Coronary artery (tissue), 2 donors: Measurements from ENCODE around the gene AGBL5.

Experiments used
- DNase-seq: peaks from one replicate; pipeline ENCODE4 v3.0.0-alpha.2; 2017; ENCODE audit warnings: low spot score
- H3K27ac ChIP-seq, 2 donors: fragments of 200-600 bp; sonication (generic); one replicate each; pipeline ENCODE4 v1.5.1; 2016 to 2019
- H3K4me3 ChIP-seq: fragments of 200-600 bp; sonication (generic); 2 replicates; pipeline ENCODE4 v1.5.1; 2016; ENCODE audit warnings: mild to moderate bottlenecking, moderate library complexity
- TF ChIP-seq, protein P1 (sequence below): fragments of 200-600 bp; sonication (generic); IDR thresholded peaks from one replicate; pipeline ENCODE4 v1.5.1; 2019; ENCODE audit warnings: antibody characterized with exemption

Gene AGBL5

DNA sequence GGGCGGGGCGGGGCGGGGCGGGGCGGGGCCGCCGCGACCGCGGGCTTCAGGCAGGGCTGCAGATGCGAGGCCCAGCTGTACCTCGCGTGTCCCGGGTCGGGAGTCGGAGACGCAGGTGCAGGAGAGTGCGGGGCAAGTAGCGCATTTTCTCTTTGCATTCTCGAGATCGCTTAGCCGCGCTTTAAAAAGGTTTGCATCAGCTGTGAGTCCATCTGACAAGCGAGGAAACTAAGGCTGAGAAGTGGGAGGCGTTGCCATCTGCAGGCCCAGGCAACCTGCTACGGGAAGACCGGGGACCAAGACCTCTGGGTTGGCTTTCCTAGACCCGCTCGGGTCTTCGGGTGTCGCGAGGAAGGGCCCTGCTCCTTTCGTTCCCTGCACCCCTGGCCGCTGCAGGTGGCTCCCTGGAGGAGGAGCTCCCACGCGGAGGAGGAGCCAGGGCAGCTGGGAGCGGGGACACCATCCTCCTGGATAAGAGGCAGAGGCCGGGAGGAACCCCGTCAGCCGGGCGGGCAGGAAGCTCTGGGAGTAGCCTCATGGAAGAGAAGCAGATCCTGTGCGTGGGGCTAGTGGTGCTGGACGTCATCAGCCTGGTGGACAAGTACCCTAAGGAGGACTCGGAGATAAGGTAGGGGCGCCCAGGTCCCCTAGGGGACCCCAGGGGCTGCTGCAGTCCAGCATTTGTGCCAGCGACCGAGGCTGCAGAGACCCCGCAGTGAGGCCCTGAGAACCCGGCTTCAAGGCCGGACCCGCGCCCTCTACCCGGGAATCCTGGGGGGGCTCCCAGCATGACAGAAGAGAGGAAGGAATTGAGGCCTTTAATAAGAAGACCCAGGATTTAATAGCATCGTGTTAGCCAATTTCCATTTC lies 35.5 kb downstream of the AGBL5 start, which contains the start of gene KHK:
KHK (plus strand) TSS at position 49 of the 870 bp plus-strand sequence; CDS start at position 537, 488 bp downstream.
- peak within 1 kb of the TSS; percentile 79 for H3K4me3 ChIP-seq
- DNase-seq, result peak; percentile 83
- H3K27ac ChIP-seq, result peak within 1 kb of the TSS; percentile 58 to 93
- TF ChIP-seq, protein P1, sequence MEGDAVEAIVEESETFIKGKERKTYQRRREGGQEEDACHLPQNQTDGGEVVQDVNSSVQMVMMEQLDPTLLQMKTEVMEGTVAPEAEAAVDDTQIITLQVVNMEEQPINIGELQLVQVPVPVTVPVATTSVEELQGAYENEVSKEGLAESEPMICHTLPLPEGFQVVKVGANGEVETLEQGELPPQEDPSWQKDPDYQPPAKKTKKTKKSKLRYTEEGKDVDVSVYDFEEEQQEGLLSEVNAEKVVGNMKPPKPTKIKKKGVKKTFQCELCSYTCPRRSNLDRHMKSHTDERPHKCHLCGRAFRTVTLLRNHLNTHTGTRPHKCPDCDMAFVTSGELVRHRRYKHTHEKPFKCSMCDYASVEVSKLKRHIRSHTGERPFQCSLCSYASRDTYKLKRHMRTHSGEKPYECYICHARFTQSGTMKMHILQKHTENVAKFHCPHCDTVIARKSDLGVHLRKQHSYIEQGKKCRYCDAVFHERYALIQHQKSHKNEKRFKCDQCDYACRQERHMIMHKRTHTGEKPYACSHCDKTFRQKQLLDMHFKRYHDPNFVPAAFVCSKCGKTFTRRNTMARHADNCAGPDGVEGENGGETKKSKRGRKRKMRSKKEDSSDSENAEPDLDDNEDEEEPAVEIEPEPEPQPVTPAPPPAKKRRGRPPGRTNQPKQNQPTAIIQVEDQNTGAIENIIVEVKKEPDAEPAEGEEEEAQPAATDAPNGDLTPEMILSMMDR, result no peak

DNA sequence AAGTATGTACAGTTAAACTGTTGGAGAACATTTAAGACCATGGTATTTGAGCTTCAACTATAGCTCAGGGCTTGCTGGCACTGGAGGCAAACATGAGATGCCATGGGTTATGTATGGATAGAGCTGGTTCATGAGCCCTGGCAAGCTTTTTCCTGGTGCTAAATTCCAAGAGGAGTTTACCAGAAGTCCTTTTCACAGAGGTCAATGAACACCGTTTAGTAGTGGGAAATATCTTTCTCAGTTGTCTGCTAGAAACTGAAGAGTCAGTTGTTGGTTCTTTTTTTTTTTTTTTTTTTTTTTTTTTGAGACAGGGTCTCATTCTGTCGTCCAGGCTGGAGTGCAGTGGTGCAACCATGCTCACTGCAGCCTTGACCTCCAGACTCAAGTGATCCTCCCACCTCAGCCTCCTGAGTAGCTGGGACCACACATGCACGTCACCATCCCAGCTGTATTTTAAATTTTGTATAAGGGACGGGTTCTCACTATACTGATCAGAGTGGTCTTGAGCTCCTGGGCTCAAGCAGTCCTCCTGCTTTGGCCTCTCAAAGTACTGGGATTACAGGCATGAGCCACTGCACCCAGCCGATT lies 36.4 kb downstream of the AGBL5 start:
- no peak overlapping the region for H3K4me3 ChIP-seq
- no peak for DNase-seq
- TF ChIP-seq, protein P1, result no peak
- no peak overlapping the region for H3K27ac ChIP-seq

DNA sequence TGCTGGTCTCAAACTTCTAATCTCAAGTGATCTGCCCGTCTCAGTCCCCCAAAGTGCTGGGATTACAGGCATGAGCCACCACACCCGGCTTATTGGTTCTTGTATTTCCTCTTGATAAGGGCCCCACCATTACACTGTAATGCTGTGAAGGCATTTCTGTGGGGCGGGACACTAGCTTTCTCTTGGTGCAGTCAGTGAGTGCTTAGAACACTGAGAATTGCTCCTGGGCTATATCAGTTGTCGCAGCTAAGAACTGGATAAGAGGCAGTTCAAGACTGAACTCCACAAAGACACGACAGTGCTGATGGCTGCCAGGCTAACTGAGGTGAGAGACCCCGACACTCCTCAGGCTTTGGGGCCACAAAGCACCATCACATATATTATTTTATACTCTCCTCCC lies 37.2 kb downstream of the AGBL5 start:
- Histone ChIP-seq H3K4me3 (no peak overlapping the region), H3K27ac (no peak overlapping the region)
- TF ChIP-seq, protein P1, result no peak
- no peak for DNase-seq

DNA sequence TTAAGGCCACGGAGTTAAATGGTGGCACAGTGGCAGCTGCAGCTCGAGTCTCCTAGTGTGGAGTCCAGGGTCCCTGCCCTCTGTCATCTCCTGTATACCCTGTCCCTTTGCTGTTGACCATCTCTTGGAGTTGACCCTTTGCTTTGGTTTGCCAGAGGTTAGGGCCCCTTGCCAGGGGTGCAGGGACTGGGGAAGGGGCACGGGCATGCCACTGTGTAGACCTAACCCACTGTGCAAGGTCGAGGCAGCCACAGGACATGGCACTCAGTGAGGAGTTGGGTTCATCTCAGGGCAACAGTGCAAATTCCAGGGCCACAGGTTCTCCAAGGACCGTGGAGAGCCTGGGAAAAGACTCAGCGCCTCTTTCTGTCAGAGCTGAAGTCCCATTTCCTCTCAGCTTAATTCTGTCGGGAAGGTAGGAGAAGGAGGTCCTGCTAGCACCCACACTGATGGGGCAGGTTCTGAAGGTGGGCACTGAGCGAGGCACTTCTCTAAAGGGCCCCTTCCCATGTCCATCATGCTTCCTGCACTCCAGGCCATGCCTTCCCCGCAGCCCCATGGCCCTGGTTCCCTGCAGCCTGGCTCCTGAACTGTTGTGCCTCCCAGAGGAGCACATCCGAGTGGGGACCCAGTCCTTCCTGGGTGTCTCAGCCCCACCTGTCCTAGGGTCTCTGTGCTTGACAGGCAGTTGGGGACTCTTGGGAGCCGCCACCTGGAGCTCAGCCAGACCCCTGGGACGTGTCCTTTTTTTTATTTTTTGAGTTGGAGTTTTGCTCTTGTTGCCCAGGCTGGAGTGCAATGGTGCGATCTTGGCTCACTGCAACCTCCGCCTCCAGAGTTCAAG lies 37.9 kb downstream of the AGBL5 start:
- H3K4me3 ChIP-seq, result no peak overlapping the region
- TF ChIP-seq, protein P1, result no peak
- DNase-seq, result no peak
- no peak overlapping the region for H3K27ac ChIP-seq

DNA sequence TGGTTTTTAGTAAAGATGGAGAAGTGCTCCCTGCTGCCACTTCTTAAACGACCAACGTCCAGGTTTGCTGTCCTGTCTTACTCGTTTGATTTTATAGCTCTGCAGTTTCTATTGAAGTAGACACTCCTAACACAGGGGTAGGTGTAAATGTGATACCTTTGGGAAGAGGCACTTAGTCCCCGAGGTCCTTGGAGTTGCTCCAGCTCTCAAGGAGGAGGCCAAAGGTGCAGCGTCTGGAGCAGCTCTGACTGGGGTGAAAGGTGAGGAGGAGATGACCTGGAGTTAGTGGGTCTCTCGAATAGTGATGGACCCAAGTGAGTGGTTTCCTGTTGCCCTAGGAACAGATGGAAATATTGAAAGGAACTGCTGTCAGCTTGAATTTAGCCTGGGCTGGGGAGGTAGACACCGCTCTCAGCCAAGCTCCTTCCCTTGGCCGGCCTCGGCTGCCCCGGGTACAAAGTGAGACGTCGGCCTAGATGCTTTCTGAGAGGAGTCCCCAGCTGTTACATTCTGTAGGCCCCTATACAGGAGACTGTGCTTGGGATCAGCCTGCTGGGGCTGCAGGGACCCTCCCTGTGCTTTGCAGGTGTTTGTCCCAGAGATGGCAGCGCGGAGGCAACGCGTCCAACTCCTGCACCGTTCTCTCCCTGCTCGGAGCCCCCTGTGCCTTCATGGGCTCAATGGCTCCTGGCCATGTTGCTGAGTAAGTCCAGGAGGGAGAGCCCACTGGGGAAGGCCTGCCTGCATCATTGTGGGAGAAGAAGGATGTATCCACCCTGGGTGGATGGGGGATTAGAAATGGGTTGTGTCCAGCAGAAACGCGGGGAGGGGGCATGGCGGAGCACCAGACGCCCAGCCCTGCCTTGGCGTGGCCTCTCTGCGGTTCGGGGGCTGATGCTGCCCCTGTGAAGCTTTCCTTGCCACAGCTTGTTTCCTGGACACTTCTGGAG lies 40.6 kb downstream of the AGBL5 start:
- Histone ChIP-seq H3K4me3 (no peak overlapping the region), H3K27ac (no peak overlapping the region)
- no peak for DNase-seq
- TF ChIP-seq, protein P1, result no peak

DNA sequence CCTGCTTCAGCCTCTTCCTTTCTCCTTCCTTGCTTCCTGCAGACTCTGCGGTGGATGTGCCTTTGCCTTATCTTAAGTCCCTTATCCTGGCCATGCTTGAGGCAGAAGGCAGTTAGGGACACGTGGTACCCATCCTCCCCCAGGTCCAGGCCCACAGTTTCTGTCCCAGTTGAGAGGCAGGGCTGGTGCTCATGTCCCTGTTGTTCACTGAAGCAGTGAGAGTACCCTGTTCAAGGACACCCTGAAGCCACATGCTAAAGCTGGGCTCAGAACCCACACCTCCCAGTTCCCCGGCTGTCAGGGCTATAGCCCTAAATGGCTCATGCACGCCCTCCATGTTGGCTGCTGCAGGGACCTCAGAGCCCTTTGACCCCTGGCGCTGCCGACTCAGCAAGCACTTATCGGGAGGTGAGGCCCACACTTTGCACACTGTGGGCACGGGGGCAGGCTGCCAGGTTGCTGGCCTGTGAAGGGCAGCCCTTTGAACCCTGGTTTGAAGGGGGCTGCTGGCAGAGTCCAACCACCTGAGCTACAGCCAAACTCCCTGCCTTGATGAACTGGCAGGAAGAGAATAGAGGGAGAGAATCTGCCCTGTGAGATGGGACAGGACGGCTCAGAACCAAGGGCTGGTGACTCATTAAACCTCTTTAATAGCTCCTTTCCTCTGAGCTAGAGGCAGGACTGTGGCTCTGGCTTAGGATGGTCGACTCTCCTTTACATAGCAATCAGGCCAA lies 41.4 kb downstream of the AGBL5 start:
- no peak for DNase-seq
- TF ChIP-seq, protein P1, result no peak
- Histone ChIP-seq H3K27ac (no peak overlapping the region), H3K4me3 (no peak overlapping the region)
